GM12878 (cell line): Measurements from ENCODE around the gene HOXB2. TPM values are rescaled to one million over a fixed set of nuclear protein-coding genes. Genes with fewer than 3 reads are reported as not detected.

ENCODE experiments used
- ATAC-seq: fragments of 200-7000 bp; cut with Tn5 transposase; 3 replicates; pipeline ENCODE4 v1.9.1; 2020; ENCODE audit warnings: mild to moderate bottlenecking, moderate library complexity
- BruUV-seq: library from RNA; stranded (reverse); fragments of 400-500 nt; replicated peaks from 2 replicates; lab custom pipeline; 2021; lab: Mats Ljungman, UMichigan
- CTCF ChIA-PET: fragments of 300-600 bp; sonication (Branson Sonifier 250); formaldehyde crosslinking; extraction: SDS; loops from one replicate; lab custom pipeline; 2021; ENCODE audit warnings: inconsistent platforms; lab: Yijun Ruan, JAX
- POLR2A ChIA-PET: fragments of 350-600 bp; formaldehyde crosslinking; extraction: SDS; loops from one replicate; lab custom pipeline; 2021; ENCODE audit warnings: inconsistent platforms; lab: Charles Lee
- RAD21 ChIA-PET: fragments of 300-600 bp; sonication (Branson Sonifier 250); formaldehyde crosslinking; loops from one replicate; lab custom pipeline; 2023; ENCODE audit warnings: antibody characterized with exemption; ENCODE audit not compliant: unreplicated experiment; lab: Charles Lee
- SMC1A ChIA-PET: fragments of 300-600 bp; sonication (Branson Sonifier 250); formaldehyde crosslinking; loops from one replicate; lab custom pipeline; 2023; ENCODE audit not compliant: unreplicated experiment, uncharacterized antibody; lab: Charles Lee
- DNase-seq: peaks from one replicate; pipeline ENCODE4 v3.0.0-alpha.2; 2011; ENCODE audit warnings: low read depth, low spot score
- FAIRE-seq: peaks from 3 replicates; lab custom pipeline; 2011; peaks lifted over from hg19 to GRCh38; lab: Jason Lieb, UNC
- H2AFZ ChIP-seq: 2 replicates; pipeline ENCODE4 v1.6.0; 2011; ENCODE audit warnings: low read depth, low read length, control low read depth; ENCODE audit not compliant: control insufficient read depth
- H3K27ac ChIP-seq: 2 replicates; pipeline ENCODE4 v1.5.1; 2011; ENCODE audit warnings: control low read depth; ENCODE audit not compliant: control insufficient read depth, insufficient read depth
- H3K27me3 ChIP-seq, 2 experiments: replicated peaks in 1 of 2; 2 replicates each; pipeline versions ENCODE4 v1.6.0 to v1.6.1; 2011; ENCODE audit warnings: low read length in 1 of 2; ENCODE audit not compliant: control insufficient read depth in 2 of 2, insufficient read depth in 2 of 2
- H3K36me3 ChIP-seq, 2 experiments: 2 replicates each; pipeline ENCODE4 v1.5.1; 2011; ENCODE audit warnings: low read length in 1 of 2; ENCODE audit not compliant: control insufficient read depth in 2 of 2, insufficient read depth in 2 of 2
- H3K4me1 ChIP-seq: 2 replicates; pipeline ENCODE4 v1.6.1; 2011; ENCODE audit warnings: mild to moderate bottlenecking, low read length, moderate library complexity, mixed read lengths; ENCODE audit not compliant: control insufficient read depth, insufficient read depth
- H3K4me2 ChIP-seq: 2 replicates; pipeline ENCODE4 v1.6.0; 2011; ENCODE audit warnings: control low read depth; ENCODE audit not compliant: control insufficient read depth, insufficient read depth
- H3K4me3 ChIP-seq: fragments of 200-600 bp; sonication (generic); 2 replicates; pipeline ENCODE4 v1.5.1; 2016
- H3K79me2 ChIP-seq: 2 replicates; pipeline ENCODE4 v1.6.0; 2011; ENCODE audit warnings: low read length; ENCODE audit not compliant: control insufficient read depth, insufficient read depth
- H3K9ac ChIP-seq: 2 replicates; pipeline ENCODE4 v1.8.0; 2011; ENCODE audit warnings: low read length, control low read depth, mixed read lengths; ENCODE audit not compliant: control insufficient read depth, insufficient read depth
- H3K9me3 ChIP-seq: replicated peaks from 3 replicates; pipeline ENCODE4 v1.5.1; 2011; ENCODE audit warnings: mild to moderate bottlenecking, low read length; ENCODE audit not compliant: control insufficient read depth, insufficient read depth
- H4K20me1 ChIP-seq: 2 replicates; pipeline ENCODE4 v1.6.0; 2011; ENCODE audit not compliant: control insufficient read depth, insufficient read depth
- BHLHE40 ChIP-seq, 2 experiments: fragments of 450-650 bp in 1 of 2; IDR thresholded peaks; 2 replicates each; pipeline ENCODE4 v1.6.1; 2011 to 2017; ENCODE audit warnings: low read depth in 2 of 2, borderline replicate concordance in 1 of 2, improper control_type of control experiment in 1 of 2, low read length in 1 of 2, mild to moderate bottlenecking in 1 of 2
- BRCA1 ChIP-seq: IDR thresholded peaks from 2 replicates; pipeline ENCODE4 v1.6.1; 2011; ENCODE audit warnings: low read depth, low read length, improper control_type of control experiment
- CBX5 ChIP-seq: sonication (generic); IDR thresholded peaks from 2 replicates; pipeline ENCODE4 v1.6.1; 2016; ENCODE audit warnings: low read depth, moderate library complexity, mild to moderate bottlenecking, inconsistent platforms
- JUND ChIP-seq: IDR thresholded peaks from 2 replicates; pipeline ENCODE4 v1.6.1; 2012; ENCODE audit warnings: low read depth, mild to moderate bottlenecking, low read length, improper control_type of control experiment, moderate library complexity
- KAT2A ChIP-seq: conservative IDR thresholded peaks from 2 replicates; pipeline ENCODE4 v1.6.1; 2011; ENCODE audit warnings: low read depth, low read length; ENCODE audit not compliant: control insufficient read depth
- NFYA ChIP-seq: IDR thresholded peaks from 2 replicates; pipeline ENCODE4 v1.6.1; 2011; ENCODE audit warnings: low read depth, mild to moderate bottlenecking, low read length, improper control_type of control experiment, borderline replicate concordance
- PAX5 ChIP-seq: IDR thresholded peaks from 2 replicates; pipeline ENCODE4 v1.6.1; 2011; ENCODE audit warnings: low read depth, low read length, borderline replicate concordance
- POLR2AphosphoS2 ChIP-seq: IDR thresholded peaks from 2 replicates; pipeline ENCODE4 v1.6.1; 2011; ENCODE audit warnings: low read depth, mild to moderate bottlenecking, low read length, improper control_type of control experiment, moderate library complexity
- RBBP5 ChIP-seq: fragments of 200-600 bp; sonication (generic); conservative IDR thresholded peaks from 2 replicates; pipeline ENCODE4 v1.6.1; 2016
- STAT1 ChIP-seq: fragments of 450-650 bp; conservative IDR thresholded peaks from 2 replicates; pipeline ENCODE4 v1.6.1; 2014; ENCODE audit warnings: antibody characterized with exemption, mild to moderate bottlenecking
- TAF1 ChIP-seq: IDR thresholded peaks from 2 replicates; pipeline ENCODE4 v1.6.1; 2011; ENCODE audit warnings: mild to moderate bottlenecking, low read depth, low read length, borderline replicate concordance
- ZBTB11 ChIP-seq: fragments of 450-650 bp; formaldehyde crosslinking; IDR thresholded peaks from 2 replicates; pipeline ENCODE4 v1.5.0; 2022; ENCODE audit warnings: mild to moderate bottlenecking, missing genetic modification characterization
- WGBS: methylation state at CpG from one replicate; pipeline ENCODE4 v1.1.6; 2016; ENCODE audit warnings: low lambda C conversion rate; ENCODE audit not compliant: insufficient replicate concordance, insufficient coverage; ENCODE audit errors: missing lambda C conversion rate; 5-methylcytosine and 5-hydroxymethylcytosine counted together
- in situ Hi-C: fragments of 300-500 bp; cut with MboI; formaldehyde crosslinking; loops from 9 replicates; pipeline ENCODE4 v1.14.3; 2018; ENCODE audit warnings: mixed read lengths
- intact Hi-C: fragments of 100-400 bp; cut with micrococcal nuclease; formaldehyde crosslinking; loops from one replicate; pipeline ENCODE4 v1.14.2; 2022; ENCODE audit not compliant: unreplicated experiment
- polyA plus RNA-seq, 11 experiments: library from polyadenylated mRNA; depleted of rRNA in 4 of 11; unstranded in 6 of 11; stranded (reverse) in 5 of 11; fragments of >200 nt; fragmentation: Nextera tagmentation in 4 of 11; fragmentation: Illumina TruSeq in 1 of 11; extraction: Ambion mirVana in 4 of 11; extraction: Trizol in 1 of 11; gene quantifications; 1 replicate in 1 of 11; 2 replicates in 10 of 11; pipeline versions ENCODE4 v1.2.1 to v1.2.3, GENCODE V29; 2011 to 2016; ENCODE audit warnings: inconsistent platforms in 2 of 11, missing spikeins in 2 of 11, low read depth in 1 of 11
- total RNA-seq, 4 experiments: library from RNA; depleted of rRNA in 3 of 4; stranded (reverse); fragments of >200 nt in 3 of 4; fragmentation: Illumina TruSeq in 1 of 4; extraction: Trizol in 1 of 4; gene quantifications; 2 replicates each; pipeline versions ENCODE4 v1.2.1 to v1.2.3, GENCODE V29; 2013 to 2021
- TF ChIP-seq, protein P1 (sequence below): IDR thresholded peaks from 2 replicates; pipeline ENCODE4 v1.6.1; 2011; ENCODE audit warnings: borderline replicate concordance, low read depth, mild to moderate bottlenecking, moderate library complexity, mixed read lengths, low read length; ENCODE audit not compliant: insufficient read depth; ENCODE audit errors: extremely low read length
- TF ChIP-seq, protein P2 (sequence below): fragments of 450-650 bp; IDR thresholded peaks from 2 replicates; pipeline ENCODE4 v1.6.1; 2017; ENCODE audit warnings: mild to moderate bottlenecking, moderate library complexity

Gene HOXB2
- total and polyA plus RNA-seq, 10 of the 15 experiments (the other 5 are each of a cell fraction or from before 2014, with no cell fraction given), result 0.16 to 8.8 (median 2.3) TPM

DNA sequence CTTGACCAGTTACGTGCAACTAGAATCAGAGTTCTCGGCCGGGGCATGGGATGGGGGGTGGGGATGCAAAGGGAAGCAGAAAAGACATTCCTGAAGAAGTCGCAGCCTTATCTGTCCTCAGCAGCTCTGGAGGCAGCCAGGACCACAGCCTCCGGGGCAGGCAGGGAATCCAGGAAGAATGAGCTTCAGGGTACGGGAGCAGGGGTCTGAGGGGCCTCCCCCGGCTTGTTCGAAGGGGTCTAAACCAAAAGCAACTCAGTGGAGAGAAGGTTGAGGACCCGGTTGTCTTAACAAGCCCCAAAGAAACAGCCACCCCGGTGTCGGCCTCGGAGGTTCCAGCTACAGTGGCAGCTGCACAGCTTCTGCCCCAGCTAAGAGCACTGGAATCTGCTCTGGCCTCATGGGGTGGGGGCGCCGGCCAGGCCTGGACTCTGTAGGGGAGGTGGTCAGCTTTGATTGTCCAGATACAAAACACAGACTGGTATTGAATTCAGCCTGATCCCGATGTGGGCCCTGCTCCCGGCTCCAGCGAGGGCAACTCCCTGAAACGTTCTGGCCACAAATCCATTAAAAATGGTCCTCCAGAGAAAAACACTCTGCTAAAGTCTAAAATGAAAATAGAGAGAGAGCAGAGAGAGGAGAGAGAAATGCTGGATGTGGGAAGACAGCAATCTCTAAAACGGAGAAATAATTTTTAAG is 25.6 kb upstream of the HOXB2 start:
- no peak for FAIRE-seq
- Histone ChIP-seq H3K4me1 (no peaks in the 10 kb centered on the region), H4K20me1 (no peaks in the 10 kb centered on the region), H2AFZ (no peak overlapping the region), H3K4me3 (no peak overlapping the region), H3K36me3 (no peaks in the 10 kb centered on the region; a peak in 1 of 4 replicates), H3K79me2 (no peaks in the 10 kb centered on the region), H3K9ac (no peak overlapping the region), H3K4me2 (no peak overlapping the region), H3K9me3 (no peaks in the 10 kb centered on the region), H3K27ac (no peak overlapping the region), H3K27me3 (no peaks in the 10 kb centered on the region)
- RAD21 ChIA-PET, result no interaction called here
- POLR2A ChIA-PET, result no interaction called here
- no peak for DNase-seq
- CTCF ChIA-PET, result interaction anchor here (0.6 to 1.5 kb wide), 3 partner anchors 48 to 353 kb away, joined by 3 read pairs; no protein-coding TSS in a partner anchor
- ATAC-seq, result no peak
- WGBS, result 57% methylated on average over 19 of the region's 19 CpGs
- BruUV-seq, result no TSS peak
- SMC1A ChIA-PET, result interaction anchor here (0.6 to 2.0 kb wide), 2 partner anchors 78 to 167 kb away, joined by 5 to 7 read pairs; no protein-coding TSS in a partner anchor
- in situ Hi-C loops, result no loop called here
- intact Hi-C loops, result no loop called here
- TF ChIP-seq NFYA, result no peak
- no peak for TF ChIP-seq KAT2A
- TF ChIP-seq RBBP5, result no peak
- TF ChIP-seq BHLHE40 (IDR thresholded peaks at IDR 0.05; ENCODE audit: borderline replicate concordance in 1 of 2, low read depth in 2 of 2, low read length in 1 of 2), result no peak
- no peak for TF ChIP-seq PAX5
- TF ChIP-seq JUND, result no peak
- TF ChIP-seq CBX5, result no peak
- no peak for TF ChIP-seq TAF1
- TF ChIP-seq, protein P1, sequence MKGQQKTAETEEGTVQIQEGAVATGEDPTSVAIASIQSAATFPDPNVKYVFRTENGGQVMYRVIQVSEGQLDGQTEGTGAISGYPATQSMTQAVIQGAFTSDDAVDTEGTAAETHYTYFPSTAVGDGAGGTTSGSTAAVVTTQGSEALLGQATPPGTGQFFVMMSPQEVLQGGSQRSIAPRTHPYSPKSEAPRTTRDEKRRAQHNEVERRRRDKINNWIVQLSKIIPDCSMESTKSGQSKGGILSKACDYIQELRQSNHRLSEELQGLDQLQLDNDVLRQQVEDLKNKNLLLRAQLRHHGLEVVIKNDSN, result no peak
- TF ChIP-seq BRCA1, result no peak
- no peak for TF ChIP-seq ZBTB11 (CRISPR knock-in tag)
- TF ChIP-seq, protein P2, sequence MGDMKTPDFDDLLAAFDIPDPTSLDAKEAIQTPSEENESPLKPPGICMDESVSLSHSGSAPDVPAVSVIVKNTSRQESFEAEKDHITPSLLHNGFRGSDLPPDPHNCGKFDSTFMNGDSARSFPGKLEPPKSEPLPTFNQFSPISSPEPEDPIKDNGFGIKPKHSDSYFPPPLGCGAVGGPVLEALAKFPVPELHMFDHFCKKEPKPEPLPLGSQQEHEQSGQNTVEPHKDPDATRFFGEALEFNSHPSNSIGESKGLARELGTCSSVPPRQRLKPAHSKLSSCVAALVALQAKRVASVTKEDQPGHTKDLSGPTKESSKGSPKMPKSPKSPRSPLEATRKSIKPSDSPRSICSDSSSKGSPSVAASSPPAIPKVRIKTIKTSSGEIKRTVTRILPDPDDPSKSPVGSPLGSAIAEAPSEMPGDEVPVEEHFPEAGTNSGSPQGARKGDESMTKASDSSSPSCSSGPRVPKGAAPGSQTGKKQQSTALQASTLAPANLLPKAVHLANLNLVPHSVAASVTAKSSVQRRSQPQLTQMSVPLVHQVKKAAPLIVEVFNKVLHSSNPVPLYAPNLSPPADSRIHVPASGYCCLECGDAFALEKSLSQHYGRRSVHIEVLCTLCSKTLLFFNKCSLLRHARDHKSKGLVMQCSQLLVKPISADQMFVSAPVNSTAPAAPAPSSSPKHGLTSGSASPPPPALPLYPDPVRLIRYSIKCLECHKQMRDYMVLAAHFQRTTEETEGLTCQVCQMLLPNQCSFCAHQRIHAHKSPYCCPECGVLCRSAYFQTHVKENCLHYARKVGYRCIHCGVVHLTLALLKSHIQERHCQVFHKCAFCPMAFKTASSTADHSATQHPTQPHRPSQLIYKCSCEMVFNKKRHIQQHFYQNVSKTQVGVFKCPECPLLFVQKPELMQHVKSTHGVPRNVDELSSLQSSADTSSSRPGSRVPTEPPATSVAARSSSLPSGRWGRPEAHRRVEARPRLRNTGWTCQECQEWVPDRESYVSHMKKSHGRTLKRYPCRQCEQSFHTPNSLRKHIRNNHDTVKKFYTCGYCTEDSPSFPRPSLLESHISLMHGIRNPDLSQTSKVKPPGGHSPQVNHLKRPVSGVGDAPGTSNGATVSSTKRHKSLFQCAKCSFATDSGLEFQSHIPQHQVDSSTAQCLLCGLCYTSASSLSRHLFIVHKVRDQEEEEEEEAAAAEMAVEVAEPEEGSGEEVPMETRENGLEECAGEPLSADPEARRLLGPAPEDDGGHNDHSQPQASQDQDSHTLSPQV, result no peak
- no peak for TF ChIP-seq POLR2AphosphoS2
- TF ChIP-seq STAT1, result no peak
